Fibroblast of villous mesenchyme (primary cell): ENCODE measurements around the gene RPL35A. TPM values are rescaled to one million over a fixed set of nuclear protein-coding genes. Genes with fewer than 3 reads are reported as not detected.
"Not testable (repeated sequence)": the region's sequence is repeated elsewhere in the genome, so short reads cannot be mapped to it uniquely, and the experiment has no call there.

Experiments
- DNase-seq: peaks from one replicate; pipeline ENCODE4 v3.0.0-alpha.2; 2010; ENCODE audit warnings: low read depth
- H3K4me3 ChIP-seq: 2 replicates; pipeline ENCODE4 v1.5.1; 2011; ENCODE audit warnings: low read depth, mild to moderate bottlenecking, low read length
- CTCF ChIP-seq: IDR thresholded peaks from 2 replicates; pipeline ENCODE4 v1.5.1; 2012; ENCODE audit warnings: low read depth, mild to moderate bottlenecking, low read length; ENCODE audit not compliant: insufficient read depth
- total RNA-seq: library from RNA; depleted of rRNA; stranded (reverse); fragments of >200 nt; gene quantifications from 2 replicates; pipeline ENCODE4 v1.2.3, GENCODE V29; 2012

Gene RPL35A
- 453 and 600 TPM in 2 replicates for total RNA-seq

- H3K4me3 ChIP-seq = peak within 1 kb of the TSS; percentile 90
- peak; percentile 96 for DNase-seq
- no peak for TF ChIP-seq CTCF
Observed at GRCh38 chr3:197949778-197950676, at the start of gene RPL35A. Gene RPL35A, plus strand, starts transcription at chr3:197950190. Its CDS starts 778 bp downstream, at chr3:197950968.

- TF ChIP-seq CTCF = no peak
- no peak overlapping the region for H3K4me3 ChIP-seq
- no peak for DNase-seq
Observed at GRCh38 chr3:197901626-197902025, 48.4 kb upstream of the RPL35A start.

GRCh38 chr3:197906023-197906849 lies 43.8 kb upstream of the RPL35A start:
- TF ChIP-seq CTCF = peak; percentile 96
- peak; percentile 91 for DNase-seq
- no peak overlapping the region for H3K4me3 ChIP-seq

GRCh38 chr3:197906850-197907187 lies 43.2 kb upstream of the RPL35A start:
- no peak for DNase-seq
- TF ChIP-seq CTCF = no peak
- no peak overlapping the region for H3K4me3 ChIP-seq

DNA sequence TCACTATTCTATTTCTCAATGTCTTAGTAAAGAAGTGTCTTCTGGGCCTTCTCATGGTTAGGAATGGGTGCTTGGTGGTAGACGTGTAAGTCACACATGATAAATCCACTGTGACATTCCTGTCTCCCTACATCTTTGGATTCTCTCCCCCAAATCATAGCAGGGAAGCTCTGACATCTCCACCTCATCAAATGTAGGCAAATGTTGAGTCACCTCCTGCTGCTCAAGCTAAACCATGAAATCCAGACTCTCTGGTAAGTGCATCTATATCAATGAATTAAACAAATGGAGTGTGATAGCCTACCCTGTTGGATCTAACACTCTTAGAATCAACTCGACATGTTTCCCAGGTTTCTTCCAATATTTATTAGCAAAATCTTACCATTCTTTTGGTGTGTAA lies 42.8 kb upstream of the RPL35A start:
- no peak for TF ChIP-seq CTCF
- no peak overlapping the region for H3K4me3 ChIP-seq
- no peak for DNase-seq

DNA sequence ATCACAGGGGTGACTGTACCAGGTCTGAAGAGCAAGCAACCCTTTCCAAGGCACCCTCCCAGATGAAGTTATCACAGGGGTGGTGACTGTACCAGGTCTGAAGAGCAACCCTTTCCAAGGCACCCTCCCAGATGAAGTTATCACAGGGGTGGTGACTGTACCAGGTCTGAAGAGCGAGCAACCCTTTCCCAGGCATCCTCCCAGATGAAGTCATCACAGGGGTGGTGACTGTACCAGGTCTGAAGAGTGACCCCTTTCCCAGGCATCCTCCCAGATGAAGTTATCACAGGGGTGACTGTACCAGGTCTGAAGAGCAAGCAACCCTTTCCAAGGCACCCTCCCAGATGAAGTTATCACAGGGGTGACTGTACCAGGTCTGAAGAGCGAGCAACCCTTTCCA lies 41.4 kb upstream of the RPL35A start:
- DNase-seq, H3K4me3 ChIP-seq: not testable (repeated sequence)
